SIG-M5 treated with dmso at 0.1 percent for 504 hours (cell line): ENCODE results near the gene UGT1A8.

Experiments
- DNase-seq: peaks from one replicate; lab custom pipeline; 2025; ENCODE audit not compliant: unreplicated experiment; lab: John Stamatoyannopoulos, UW

UGT1A8 gene

GRCh38 chr2:233817361-233817911 lies 200.0 kb downstream of the UGT1A8 start:
- DNase-seq: no peak

GRCh38 chr2:233817995-233818638 lies 200.7 kb downstream of the UGT1A8 start:
- DNase-seq: no peak

- DNase-seq: no peak
Measured at GRCh38 chr2:233818639-233819621, 201.5 kb downstream of the UGT1A8 start.

- no peak for DNase-seq
Measured at GRCh38 chr2:233819884-233820773, 202.7 kb downstream of the UGT1A8 start.

GRCh38 chr2:233820774-233821105 lies 203.3 kb downstream of the UGT1A8 start:
- no peak for DNase-seq

GRCh38 chr2:233821196-233821595 lies 203.8 kb downstream of the UGT1A8 start:
- no peak for DNase-seq

- DNase-seq: no peak
Measured at GRCh38 chr2:233821709-233822100, 204.3 kb downstream of the UGT1A8 start.

GRCh38 chr2:233822101-233822771 lies 204.8 kb downstream of the UGT1A8 start:
- DNase-seq: no peak
